ENCODE measurements around the gene HCLS1. TPM values are rescaled to one million over a fixed set of nuclear protein-coding genes. Genes with fewer than 3 reads are reported as not detected.

The HCLS1 gene
- total RNA-seq, 2 experiments from 2014 or later = 124 to 235 TPM

DNA sequence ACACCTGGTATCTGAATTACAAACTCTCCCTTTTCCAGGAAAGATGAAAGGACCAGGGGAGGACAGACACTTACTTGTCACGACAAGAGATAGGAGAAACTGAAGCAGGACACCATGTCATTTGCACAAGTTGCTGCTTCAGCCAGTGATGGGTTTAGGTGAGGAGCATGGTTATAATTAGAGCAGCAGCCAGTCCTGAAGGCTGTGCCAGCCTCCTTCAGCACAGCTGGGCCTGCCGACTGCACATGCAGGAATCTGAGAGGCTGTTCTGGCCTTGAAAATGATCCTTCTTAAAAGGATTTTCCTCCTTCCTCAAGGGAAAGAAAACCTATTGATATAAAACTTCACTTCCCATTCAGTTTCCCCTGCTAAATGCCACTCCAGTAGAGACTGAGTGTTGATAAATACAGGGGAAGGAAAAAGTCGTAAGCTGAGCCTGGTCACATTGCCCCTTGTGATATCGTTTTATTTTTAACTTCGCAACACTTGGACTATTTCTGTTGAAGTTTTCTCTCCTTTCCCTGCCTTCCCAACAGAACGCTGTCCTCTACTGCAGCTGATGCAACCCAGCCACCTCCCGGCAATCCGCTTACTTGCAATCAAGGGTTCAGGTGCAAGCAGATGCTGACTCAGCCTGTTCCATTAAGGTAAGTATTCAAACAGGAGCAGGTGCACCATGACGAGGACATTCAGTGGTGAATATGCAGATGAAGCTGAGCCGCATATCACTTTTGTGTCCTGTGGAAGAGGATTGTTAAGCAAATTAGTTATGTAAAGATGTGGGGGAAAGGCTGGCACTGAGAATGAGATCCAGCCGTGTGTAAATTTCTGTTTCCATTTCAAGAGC, 67.6 kb downstream of the HCLS1 start, which contains the start of gene FBXO40:
TSS of gene FBXO40 (plus strand) at position 524 of the 847 bp plus-strand sequence. CDS start 27,197 bp downstream, outside the sequence.
- H3K4me1 ChIP-seq (ENCODE audit: insufficient read depth, low read length, poor library complexity, severe bottlenecking) = peaks cover 16% of the 10 kb centered on the region
- H3K27ac ChIP-seq (ENCODE audit: low read depth, low read length, poor library complexity, severe bottlenecking) = no peak within 1 kb of the TSS
- peak within 1 kb of the TSS; percentile 14 for H3K4me3 ChIP-seq (ENCODE audit: low read depth, low read length, poor library complexity, severe bottlenecking)
- ChIA-PET POLR2A (interaction anchor here (0.7 to 2.1 kb wide), 4 partner anchors 9 to 236 kb away, joined by 3 to 8 read pairs (median 5); no protein-coding TSS in a partner anchor), CTCF (ENCODE audit: unreplicated experiment) (no interaction called here)
- no peak for TF ChIP-seq EZH2phosphoT487 (IDR thresholded peaks at IDR 0.05; ENCODE audit: borderline replicate concordance, low read depth, low read length)
- TF ChIP-seq, protein P1, sequence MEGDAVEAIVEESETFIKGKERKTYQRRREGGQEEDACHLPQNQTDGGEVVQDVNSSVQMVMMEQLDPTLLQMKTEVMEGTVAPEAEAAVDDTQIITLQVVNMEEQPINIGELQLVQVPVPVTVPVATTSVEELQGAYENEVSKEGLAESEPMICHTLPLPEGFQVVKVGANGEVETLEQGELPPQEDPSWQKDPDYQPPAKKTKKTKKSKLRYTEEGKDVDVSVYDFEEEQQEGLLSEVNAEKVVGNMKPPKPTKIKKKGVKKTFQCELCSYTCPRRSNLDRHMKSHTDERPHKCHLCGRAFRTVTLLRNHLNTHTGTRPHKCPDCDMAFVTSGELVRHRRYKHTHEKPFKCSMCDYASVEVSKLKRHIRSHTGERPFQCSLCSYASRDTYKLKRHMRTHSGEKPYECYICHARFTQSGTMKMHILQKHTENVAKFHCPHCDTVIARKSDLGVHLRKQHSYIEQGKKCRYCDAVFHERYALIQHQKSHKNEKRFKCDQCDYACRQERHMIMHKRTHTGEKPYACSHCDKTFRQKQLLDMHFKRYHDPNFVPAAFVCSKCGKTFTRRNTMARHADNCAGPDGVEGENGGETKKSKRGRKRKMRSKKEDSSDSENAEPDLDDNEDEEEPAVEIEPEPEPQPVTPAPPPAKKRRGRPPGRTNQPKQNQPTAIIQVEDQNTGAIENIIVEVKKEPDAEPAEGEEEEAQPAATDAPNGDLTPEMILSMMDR (conservative IDR thresholded peaks at IDR 0.05; ENCODE audit: low read length) = peak; percentile 29; the same call in 1 of the 2 replicates
- no TSS peak for BruUV-seq (replicated peaks)
- peak; percentile 66 for DNase-seq (ENCODE audit: low spot score)
- H2AFZ ChIP-seq (ENCODE audit: low read length) = peak within 1 kb of the TSS; percentile 67; the same call in 1 of the 2 replicates
- H3K79me2 ChIP-seq (ENCODE audit: insufficient read depth, low read depth, low read length) = no peaks in the 10 kb centered on the region
- peak within 1 kb of the TSS; percentile 56 for H3K4me2 ChIP-seq (ENCODE audit: low read length)
- intact Hi-C loops (cut with micrococcal nuclease; ENCODE audit: unreplicated experiment) = no loop called here
- no peaks in the 10 kb centered on the region for H3K36me3 ChIP-seq (ENCODE audit: insufficient read depth, low read length)
- no peaks in the 10 kb centered on the region for H3K9me3 ChIP-seq (ENCODE audit: low read length)
- H4K20me1 ChIP-seq (ENCODE audit: insufficient read depth, low read length) = no peaks in the 10 kb centered on the region
- no peaks in the 10 kb centered on the region for H3K9me2 ChIP-seq (ENCODE audit: insufficient read depth, low read length)

DNA sequence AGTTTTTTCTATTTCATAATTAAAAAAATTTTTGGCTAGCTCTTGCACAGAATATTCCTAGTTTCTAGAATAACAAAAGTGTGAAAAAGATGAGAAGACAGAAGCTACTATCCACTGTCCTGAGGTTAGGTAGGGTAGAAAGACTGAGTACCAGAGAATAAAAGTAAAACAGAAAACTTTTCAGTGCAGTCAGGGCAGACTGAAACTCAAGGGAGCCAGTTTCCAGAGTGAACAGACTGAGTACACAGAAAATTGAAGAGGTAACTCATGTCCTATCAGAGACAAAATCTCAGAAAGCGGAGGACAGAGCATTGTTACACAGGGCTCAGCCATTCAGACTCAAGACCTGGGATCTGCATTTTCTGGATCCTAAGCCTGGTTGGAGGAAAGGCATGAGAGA, 76.3 kb downstream of the HCLS1 start:
- H3K9me2 ChIP-seq (ENCODE audit: insufficient read depth, low read length) = no peaks in the 10 kb centered on the region
- H2AFZ ChIP-seq (ENCODE audit: low read length) = no peak overlapping the region
- no peak for DNase-seq (ENCODE audit: low spot score)
- intact Hi-C loops (cut with micrococcal nuclease; ENCODE audit: unreplicated experiment) = no loop called here
- H3K4me3 ChIP-seq (ENCODE audit: low read depth, low read length, poor library complexity, severe bottlenecking) = no peak overlapping the region
- ChIA-PET POLR2A (interaction anchor here (0.7 kb wide), 1 partner anchor 17 kb away, joined by 3 read pairs; no protein-coding TSS in a partner anchor), CTCF (ENCODE audit: unreplicated experiment) (no interaction called here)
- no peaks in the 10 kb centered on the region for H3K9me3 ChIP-seq (ENCODE audit: low read length)
- H4K20me1 ChIP-seq (ENCODE audit: insufficient read depth, low read length) = no peaks in the 10 kb centered on the region
- H3K27ac ChIP-seq (ENCODE audit: low read depth, low read length, poor library complexity, severe bottlenecking) = no peak overlapping the region
- TF ChIP-seq, protein P1 (conservative IDR thresholded peaks at IDR 0.05; ENCODE audit: low read length) = no peak
- TF ChIP-seq EZH2phosphoT487 (IDR thresholded peaks at IDR 0.05; ENCODE audit: borderline replicate concordance, low read depth, low read length) = no peak
- H3K4me2 ChIP-seq (ENCODE audit: low read length) = no peak overlapping the region
- no TSS peak for BruUV-seq (replicated peaks)
- H3K79me2 ChIP-seq (ENCODE audit: insufficient read depth, low read depth, low read length) = no peaks in the 10 kb centered on the region
- no peaks in the 10 kb centered on the region for H3K4me1 ChIP-seq (ENCODE audit: insufficient read depth, low read length, poor library complexity, severe bottlenecking)
- H3K36me3 ChIP-seq (ENCODE audit: insufficient read depth, low read length) = no peaks in the 10 kb centered on the region

DNA sequence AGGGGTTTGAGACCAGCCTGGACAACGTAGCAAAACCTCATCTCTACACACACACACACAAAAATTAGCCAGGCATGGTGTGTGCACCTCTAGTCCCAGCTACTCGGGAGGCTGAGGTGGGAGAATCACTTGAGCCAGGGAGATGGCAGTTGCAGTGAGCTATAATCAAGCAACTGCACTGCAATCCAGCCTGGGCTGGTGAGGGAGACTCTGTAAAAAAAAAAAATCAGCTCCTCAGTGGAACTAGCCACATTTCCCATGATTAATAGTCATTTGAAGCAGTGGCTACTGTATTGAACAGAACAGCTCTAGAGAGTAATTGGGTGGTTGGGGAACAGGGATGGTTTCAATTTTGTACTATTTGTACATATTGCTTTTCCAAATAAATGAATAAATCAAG, 79.0 kb downstream of the HCLS1 start:
- POLR2A ChIA-PET = interaction anchor here (0.7 to 1.6 kb wide), 2 partner anchors 11 to 128 kb away, joined by 3 to 7 read pairs; no protein-coding TSS in a partner anchor
- H2AFZ ChIP-seq (ENCODE audit: low read length) = no peak overlapping the region
- no peaks in the 10 kb centered on the region for H3K36me3 ChIP-seq (ENCODE audit: insufficient read depth, low read length)
- no peak overlapping the region for H3K4me3 ChIP-seq (ENCODE audit: low read depth, low read length, poor library complexity, severe bottlenecking)
- no TSS peak for BruUV-seq (replicated peaks)
- no peaks in the 10 kb centered on the region for H4K20me1 ChIP-seq (ENCODE audit: insufficient read depth, low read length)
- no peaks in the 10 kb centered on the region for H3K9me2 ChIP-seq (ENCODE audit: insufficient read depth, low read length)
- no peaks in the 10 kb centered on the region for H3K9me3 ChIP-seq (ENCODE audit: low read length)
- CTCF ChIA-PET (ENCODE audit: unreplicated experiment) = no interaction called here
- H3K4me2 ChIP-seq (ENCODE audit: low read length) = no peak overlapping the region
- H3K79me2 ChIP-seq (ENCODE audit: insufficient read depth, low read depth, low read length) = no peaks in the 10 kb centered on the region
- no peaks in the 10 kb centered on the region for H3K4me1 ChIP-seq (ENCODE audit: insufficient read depth, low read length, poor library complexity, severe bottlenecking)
- no peak for DNase-seq (ENCODE audit: low spot score)
- no peak overlapping the region for H3K27ac ChIP-seq (ENCODE audit: low read depth, low read length, poor library complexity, severe bottlenecking)
- no peak for TF ChIP-seq EZH2phosphoT487 (IDR thresholded peaks at IDR 0.05; ENCODE audit: borderline replicate concordance, low read depth, low read length)
- TF ChIP-seq, protein P1 (conservative IDR thresholded peaks at IDR 0.05; ENCODE audit: low read length) = no peak
- intact Hi-C loops (cut with micrococcal nuclease; ENCODE audit: unreplicated experiment) = no loop called here
